ENCODE results near the gene PABPC1L. TPM values are rescaled to one million over a fixed set of nuclear protein-coding genes. Genes with fewer than 3 reads are reported as not detected.

Gene PABPC1L
- total RNA-seq, 1 experiment from 2014 or later = 127 TPM

DNA sequence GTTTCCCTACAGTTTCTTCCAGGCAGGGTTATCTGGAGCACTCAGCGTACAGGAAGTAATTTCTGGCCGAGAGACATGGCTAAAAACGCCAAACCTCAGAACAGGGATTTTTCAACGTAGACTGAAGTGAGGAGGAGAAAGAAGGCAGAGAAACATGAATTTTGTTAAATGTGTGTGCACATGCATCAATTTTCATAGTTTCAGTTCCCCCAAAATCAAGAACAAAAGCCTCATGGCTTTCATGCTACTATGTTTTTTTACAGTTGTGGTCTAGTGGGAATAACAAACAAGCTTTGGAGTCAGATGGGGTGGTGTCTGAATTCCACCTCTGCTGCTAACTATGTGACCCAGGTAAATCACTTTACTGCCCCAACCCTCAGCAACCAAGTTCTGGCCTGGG lies 45.4 kb downstream of the PABPC1L start (continued):
- TF ChIP-seq, protein P1, sequence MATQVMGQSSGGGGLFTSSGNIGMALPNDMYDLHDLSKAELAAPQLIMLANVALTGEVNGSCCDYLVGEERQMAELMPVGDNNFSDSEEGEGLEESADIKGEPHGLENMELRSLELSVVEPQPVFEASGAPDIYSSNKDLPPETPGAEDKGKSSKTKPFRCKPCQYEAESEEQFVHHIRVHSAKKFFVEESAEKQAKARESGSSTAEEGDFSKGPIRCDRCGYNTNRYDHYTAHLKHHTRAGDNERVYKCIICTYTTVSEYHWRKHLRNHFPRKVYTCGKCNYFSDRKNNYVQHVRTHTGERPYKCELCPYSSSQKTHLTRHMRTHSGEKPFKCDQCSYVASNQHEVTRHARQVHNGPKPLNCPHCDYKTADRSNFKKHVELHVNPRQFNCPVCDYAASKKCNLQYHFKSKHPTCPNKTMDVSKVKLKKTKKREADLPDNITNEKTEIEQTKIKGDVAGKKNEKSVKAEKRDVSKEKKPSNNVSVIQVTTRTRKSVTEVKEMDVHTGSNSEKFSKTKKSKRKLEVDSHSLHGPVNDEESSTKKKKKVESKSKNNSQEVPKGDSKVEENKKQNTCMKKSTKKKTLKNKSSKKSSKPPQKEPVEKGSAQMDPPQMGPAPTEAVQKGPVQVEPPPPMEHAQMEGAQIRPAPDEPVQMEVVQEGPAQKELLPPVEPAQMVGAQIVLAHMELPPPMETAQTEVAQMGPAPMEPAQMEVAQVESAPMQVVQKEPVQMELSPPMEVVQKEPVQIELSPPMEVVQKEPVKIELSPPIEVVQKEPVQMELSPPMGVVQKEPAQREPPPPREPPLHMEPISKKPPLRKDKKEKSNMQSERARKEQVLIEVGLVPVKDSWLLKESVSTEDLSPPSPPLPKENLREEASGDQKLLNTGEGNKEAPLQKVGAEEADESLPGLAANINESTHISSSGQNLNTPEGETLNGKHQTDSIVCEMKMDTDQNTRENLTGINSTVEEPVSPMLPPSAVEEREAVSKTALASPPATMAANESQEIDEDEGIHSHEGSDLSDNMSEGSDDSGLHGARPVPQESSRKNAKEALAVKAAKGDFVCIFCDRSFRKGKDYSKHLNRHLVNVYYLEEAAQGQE (IDR thresholded peaks at IDR 0.05; ENCODE audit: low read depth) = no peak

DNA sequence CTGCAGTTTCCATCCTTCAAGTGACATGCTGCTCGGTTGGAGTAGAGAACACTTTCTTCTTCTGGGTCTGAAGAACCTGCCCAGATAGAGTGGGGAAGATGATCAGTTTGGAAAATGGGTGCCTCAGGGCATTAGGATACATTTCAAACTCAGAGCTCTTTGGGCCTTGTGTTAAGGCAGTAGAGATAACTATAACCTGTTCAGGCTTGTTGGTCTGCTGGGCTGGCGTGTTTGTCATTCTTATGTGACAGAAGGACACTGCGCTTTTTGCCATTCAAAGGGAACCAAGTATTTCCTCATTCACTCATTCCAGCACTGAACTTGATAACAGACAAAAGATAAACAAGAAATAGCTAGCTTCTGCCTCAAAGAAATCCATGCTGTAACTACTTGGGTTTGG lies 46.5 kb downstream of the PABPC1L start:
- peaks cover 42 to 55% of the 10 kb centered on the region in 2 experiments; a peak in 3 of 4 replicates for H3K36me3 ChIP-seq (ENCODE audit: control insufficient read depth in 1 of 2, insufficient read depth in 2 of 2, low read length in 2 of 2)

More for the DNA sequence above, 46.5 kb downstream of the PABPC1L start:
- no peak for DNase-seq (ENCODE audit: low read depth, low spot score)
- ChIA-PET RAD21 (ENCODE audit: low non-redundant PET in 1 of 2, low total read pairs in 2 of 2, uncharacterized antibody in 2 of 2, unreplicated experiment in 2 of 2) (no interaction called here), POLR2A (no interaction called here), CTCF (no interaction called here)
- Histone ChIP-seq H3K27ac (ENCODE audit: low read depth, low read length) (no peak overlapping the region), H3K9me2 (ENCODE audit: insufficient read depth) (no peaks in the 10 kb centered on the region), H3K4me3 (replicated peaks in 1 of 2; ENCODE audit: low read depth in 1 of 2, low read length in 2 of 2) (no peak overlapping the region), H4K20me1 (ENCODE audit: insufficient read depth) (no peaks in the 10 kb centered on the region), H3K9ac (ENCODE audit: low read length) (no peak overlapping the region), H3K9me3 (ENCODE audit: control insufficient read depth in 1 of 2, insufficient read depth in 1 of 2, low read depth in 1 of 2, low read length in 2 of 2) (no peaks in the 10 kb centered on the region), H3K4me1 (ENCODE audit: control insufficient read depth in 1 of 2, insufficient read depth in 2 of 2, low read length in 2 of 2) (peaks cover 15 to 22% of the 10 kb centered on the region in 2 experiments; a peak in 3 of 4 replicates), H2AFZ (ENCODE audit: low read depth, low read length, poor library complexity, severe bottlenecking) (no peak overlapping the region), H3K27me3 (ENCODE audit: insufficient read depth, low read length) (no peaks in the 10 kb centered on the region), H3K4me2 (ENCODE audit: low read length) (no peak overlapping the region), H3K79me2 (ENCODE audit: insufficient read depth, low read length) (peaks cover 46% of the 10 kb centered on the region)
- BruUV-seq (replicated peaks) = no TSS peak
- TF ChIP-seq JUND (IDR thresholded peaks at IDR 0.05) = no peak
- no peak for TF ChIP-seq ZFX (IDR thresholded peaks at IDR 0.05)
- TF ChIP-seq, protein P2, sequence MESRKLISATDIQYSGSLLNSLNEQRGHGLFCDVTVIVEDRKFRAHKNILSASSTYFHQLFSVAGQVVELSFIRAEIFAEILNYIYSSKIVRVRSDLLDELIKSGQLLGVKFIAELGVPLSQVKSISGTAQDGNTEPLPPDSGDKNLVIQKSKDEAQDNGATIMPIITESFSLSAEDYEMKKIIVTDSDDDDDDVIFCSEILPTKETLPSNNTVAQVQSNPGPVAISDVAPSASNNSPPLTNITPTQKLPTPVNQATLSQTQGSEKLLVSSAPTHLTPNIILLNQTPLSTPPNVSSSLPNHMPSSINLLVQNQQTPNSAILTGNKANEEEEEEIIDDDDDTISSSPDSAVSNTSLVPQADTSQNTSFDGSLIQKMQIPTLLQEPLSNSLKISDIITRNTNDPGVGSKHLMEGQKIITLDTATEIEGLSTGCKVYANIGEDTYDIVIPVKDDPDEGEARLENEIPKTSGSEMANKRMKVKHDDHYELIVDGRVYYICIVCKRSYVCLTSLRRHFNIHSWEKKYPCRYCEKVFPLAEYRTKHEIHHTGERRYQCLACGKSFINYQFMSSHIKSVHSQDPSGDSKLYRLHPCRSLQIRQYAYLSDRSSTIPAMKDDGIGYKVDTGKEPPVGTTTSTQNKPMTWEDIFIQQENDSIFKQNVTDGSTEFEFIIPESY (IDR thresholded peaks at IDR 0.05; ENCODE audit: extremely low read depth, insufficient replicate concordance, low read length) = no peak
- TF ChIP-seq POLR2A (IDR thresholded peaks at IDR 0.05; ENCODE audit: borderline replicate concordance, extremely low read depth, insufficient read depth, insufficient read length) = no peak
- TF ChIP-seq FOSL1 (IDR thresholded peaks at IDR 0.05; ENCODE audit: low read depth) = no peak
- no peak for TF ChIP-seq SP1 (IDR thresholded peaks at IDR 0.05; ENCODE audit: low read depth)
- no peak for TF ChIP-seq POLR2AphosphoS5 (IDR thresholded peaks at IDR 0.05; ENCODE audit: low read depth, low read length)
- no peak for TF ChIP-seq ELF1 (IDR thresholded peaks at IDR 0.05; ENCODE audit: borderline replicate concordance, low read depth)
- intact Hi-C loops (cut with micrococcal nuclease) = no loop called here
- ATAC-seq = no peak

Measured in HCT116 (cell line).